ENCODE results near the gene LIN52. TPM values are rescaled to one million over a fixed set of nuclear protein-coding genes. Genes with fewer than 3 reads are reported as not detected.

LIN52 gene
- total RNA-seq, 5 donors from 2014 or later (not counting 1 experiment from before 2014, with no cell fraction given), result 9.7 to 11.2 (median 10.7) TPM

- Mint-ChIP-seq H3K36me3 (no peaks in the 10 kb centered on the region), H3K4me1 (peaks cover 12 to 17% (median 15%) of the 10 kb centered on the region in 3 donors), H3K9me3 (no peaks in the 10 kb centered on the region), H3K27me3 (peaks cover 68% of the 10 kb centered on the region in 2 donors), H3K27ac (no peak overlapping the region), H3K4me3 (no peak overlapping the region)
- Histone ChIP-seq H3K36me3 (ENCODE audit: control insufficient read depth in 2 of 2, extremely low read depth in 1 of 2, insufficient read depth in 1 of 2, low read length in 1 of 2) (no peaks in the 10 kb centered on the region), H3K9me3 (no peaks in the 10 kb centered on the region), H3K4me3 (ENCODE audit: control insufficient read depth in 1 of 2, extremely low read depth in 1 of 2, low read length in 1 of 2) (no peak overlapping the region), H3K4me1 (ENCODE audit: control insufficient read depth in 1 of 2, extremely low read depth in 1 of 2, insufficient read depth in 2 of 2, low read length in 2 of 2) (peaks cover 0 to 10% of the 10 kb centered on the region in 2 experiments), H3K27me3 (replicated peaks in 1 of 2; ENCODE audit: control insufficient read depth in 2 of 2, extremely low read depth in 1 of 2, insufficient read depth in 2 of 2, low read length in 1 of 2) (peaks cover 17 to 74% of the 10 kb centered on the region in 2 experiments), H3K27ac (ENCODE audit: low read length) (no peak overlapping the region)
- CTCF ChIA-PET, result interaction anchor here (0.6 to 1.6 kb wide), 2 partner anchors 11 kb away, joined by 3 to 7 read pairs; no protein-coding TSS in a partner anchor
- DNase-seq (no peak), ATAC-seq (replicated peaks in 1 of 4) (no peak)
- WGBS (ENCODE audit: insufficient coverage), result 91% methylated on average over 5 of the region's 8 CpGs
- POLR2A ChIA-PET, result no interaction called here
Measured at GRCh38 chr14:74246542-74246941, 161.8 kb downstream of the LIN52 start.

- H3K9me3 ChIP-seq, result no peaks in the 10 kb centered on the region
- Mint-ChIP-seq H3K4me1 (peaks cover 6 to 8% (median 8%) of the 10 kb centered on the region in 3 donors), H3K36me3 (no peaks in the 10 kb centered on the region), H3K27me3 (peaks cover 58 to 59% of the 10 kb centered on the region in 2 donors), H3K27ac (no peak overlapping the region), H3K4me3 (no peak overlapping the region), H3K9me3 (no peaks in the 10 kb centered on the region)
- ATAC-seq (replicated peaks in 1 of 4) (no peak), DNase-seq (no peak)
- ChIA-PET POLR2A (no interaction called here), CTCF (no interaction called here)
- WGBS (ENCODE audit: insufficient coverage), result no CpG with 5 or more reads among the region's 6 CpGs
- H3K4me1 ChIP-seq (ENCODE audit: control insufficient read depth in 1 of 2, extremely low read depth in 1 of 2, insufficient read depth in 2 of 2, low read length in 2 of 2), result peaks cover 0 to 8% of the 10 kb centered on the region in 2 experiments
- H3K36me3 ChIP-seq (ENCODE audit: control insufficient read depth in 2 of 2, extremely low read depth in 1 of 2, insufficient read depth in 1 of 2, low read length in 1 of 2), result no peaks in the 10 kb centered on the region
- H3K27ac ChIP-seq (ENCODE audit: low read length), result no peak overlapping the region
- no peak overlapping the region for H3K4me3 ChIP-seq (ENCODE audit: control insufficient read depth in 1 of 2, extremely low read depth in 1 of 2, low read length in 1 of 2)
- H3K27me3 ChIP-seq (replicated peaks in 1 of 2; ENCODE audit: control insufficient read depth in 2 of 2, extremely low read depth in 1 of 2, insufficient read depth in 2 of 2, low read length in 1 of 2), result peaks cover 14 to 73% of the 10 kb centered on the region in 2 experiments
Measured at GRCh38 chr14:74248017-74248416, 163.3 kb downstream of the LIN52 start.

GRCh38 chr14:74249433-74250375 is 164.9 kb downstream of the LIN52 start:
- DNase-seq, result no peak
- no peaks in the 10 kb centered on the region for H3K9me3 Mint-ChIP-seq
- peaks cover 6 to 8% (median 6%) of the 10 kb centered on the region in 3 donors for H3K4me1 Mint-ChIP-seq
- H3K4me3 Mint-ChIP-seq, result no peak overlapping the region
- Histone ChIP-seq H3K27me3 (replicated peaks in 1 of 2; ENCODE audit: control insufficient read depth in 2 of 2, extremely low read depth in 1 of 2, insufficient read depth in 2 of 2, low read length in 1 of 2) (peaks cover 4 to 68% of the 10 kb centered on the region in 2 experiments), H3K9me3 (no peaks in the 10 kb centered on the region), H3K4me1 (ENCODE audit: control insufficient read depth in 1 of 2, extremely low read depth in 1 of 2, insufficient read depth in 2 of 2, low read length in 2 of 2) (peaks cover 0 to 8% of the 10 kb centered on the region in 2 experiments), H3K27ac (ENCODE audit: low read length) (no peak overlapping the region), H3K36me3 (ENCODE audit: control insufficient read depth in 2 of 2, extremely low read depth in 1 of 2, insufficient read depth in 1 of 2, low read length in 1 of 2) (no peaks in the 10 kb centered on the region), H3K4me3 (ENCODE audit: control insufficient read depth in 1 of 2, extremely low read depth in 1 of 2, low read length in 1 of 2) (no peak overlapping the region)
- ChIA-PET CTCF (no interaction called here), POLR2A (interaction anchor here in 1 of 2 donors (0.5 kb wide), 1 partner anchor 1184 kb away, joined by 8 read pairs; no protein-coding TSS in a partner anchor)
- ATAC-seq (replicated peaks in 1 of 4), result no peak
- WGBS (ENCODE audit: insufficient coverage), result 82% methylated on average over 2 of the region's 12 CpGs
- peaks cover 47 to 50% of the 10 kb centered on the region in 2 donors for H3K27me3 Mint-ChIP-seq
- H3K27ac Mint-ChIP-seq, result no peak overlapping the region
- no peaks in the 10 kb centered on the region for H3K36me3 Mint-ChIP-seq

Other genes with a start within 250 kb of the LIN52 start
- gene PTGR2, start 233.1 kb upstream of the LIN52 start, total RNA-seq, result 1 to 10 TPM; 1.3 to 3.5 (median 2.9) TPM
- gene ZNF410, start 198.1 kb upstream of the LIN52 start, total RNA-seq, result 10 to 100 TPM; 39.5 to 77.3 (median 40.3) TPM
- gene FAM161B, start 134.9 kb upstream of the LIN52 start, total RNA-seq, result 1 to 10 TPM; 2.6 to 5.6 (median 4.8) TPM
- 10 to 100 TPM; 29.3 to 35.4 (median 33.2) TPM for gene COQ6, start 134.7 kb upstream of the LIN52 start, total RNA-seq
- 10 to 100 TPM in 3 of 5 donors, 1 to 10 TPM in 2; 7.8 to 14.6 (median 11.6) TPM for gene ENTPD5, start 65.7 kb upstream of the LIN52 start, total RNA-seq
- 1 to 10 TPM; 1.8 to 3.1 (median 2.3) TPM for gene BBOF1, start 65.6 kb upstream of the LIN52 start, total RNA-seq
- 10 to 100 TPM; 11.0 to 15.9 (median 14.8) TPM for gene ALDH6A1, start 503 bp upstream of the LIN52 start, total RNA-seq
- gene VSX2, start 154.5 kb downstream of the LIN52 start, total RNA-seq, result not detected
- gene ABCD4, start 218.0 kb downstream of the LIN52 start, total RNA-seq, result 100 to 1,000 TPM in 1 of 5 donors, 10 to 100 TPM in 4; 70.3 to 103 (median 91.8) TPM